ENCODE measurements around the gene DCUN1D1.

The DCUN1D1 gene

DNA sequence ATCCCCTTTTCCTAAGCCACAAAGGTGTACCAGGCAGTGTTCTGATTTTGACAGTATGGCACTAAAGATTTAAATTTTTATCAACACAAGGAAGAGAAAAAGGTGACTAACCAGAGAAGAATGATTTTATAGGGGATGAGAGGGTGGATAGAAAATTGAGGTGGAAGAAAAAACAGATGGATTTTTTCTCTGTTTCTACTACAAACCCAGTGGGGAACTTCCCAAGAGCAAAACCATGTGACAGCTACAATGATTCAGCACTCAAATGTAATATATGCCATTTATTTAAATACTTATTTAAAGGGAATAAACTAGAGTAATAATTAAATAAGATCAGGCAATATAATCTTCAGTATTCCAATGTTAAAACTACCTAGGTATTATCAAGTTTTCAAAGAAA, 11.1 kb downstream of the DCUN1D1 start:
- DNase-seq (ENCODE audit: low read depth, low spot score): peak; percentile 40
- TF ChIP-seq, protein P1, sequence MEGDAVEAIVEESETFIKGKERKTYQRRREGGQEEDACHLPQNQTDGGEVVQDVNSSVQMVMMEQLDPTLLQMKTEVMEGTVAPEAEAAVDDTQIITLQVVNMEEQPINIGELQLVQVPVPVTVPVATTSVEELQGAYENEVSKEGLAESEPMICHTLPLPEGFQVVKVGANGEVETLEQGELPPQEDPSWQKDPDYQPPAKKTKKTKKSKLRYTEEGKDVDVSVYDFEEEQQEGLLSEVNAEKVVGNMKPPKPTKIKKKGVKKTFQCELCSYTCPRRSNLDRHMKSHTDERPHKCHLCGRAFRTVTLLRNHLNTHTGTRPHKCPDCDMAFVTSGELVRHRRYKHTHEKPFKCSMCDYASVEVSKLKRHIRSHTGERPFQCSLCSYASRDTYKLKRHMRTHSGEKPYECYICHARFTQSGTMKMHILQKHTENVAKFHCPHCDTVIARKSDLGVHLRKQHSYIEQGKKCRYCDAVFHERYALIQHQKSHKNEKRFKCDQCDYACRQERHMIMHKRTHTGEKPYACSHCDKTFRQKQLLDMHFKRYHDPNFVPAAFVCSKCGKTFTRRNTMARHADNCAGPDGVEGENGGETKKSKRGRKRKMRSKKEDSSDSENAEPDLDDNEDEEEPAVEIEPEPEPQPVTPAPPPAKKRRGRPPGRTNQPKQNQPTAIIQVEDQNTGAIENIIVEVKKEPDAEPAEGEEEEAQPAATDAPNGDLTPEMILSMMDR (IDR thresholded peaks at IDR 0.05; ENCODE audit: insufficient read depth, low read length, missing control alignments): no peak
- ChIA-PET POLR2A (no interaction called here), CTCF (interaction anchor here (0.6 kb wide), 1 partner anchor 12 kb away, joined by 4 read pairs; no protein-coding TSS in a partner anchor)
- no peak overlapping the region for H3K4me3 ChIP-seq (ENCODE audit: low read depth, low read length)

DNA sequence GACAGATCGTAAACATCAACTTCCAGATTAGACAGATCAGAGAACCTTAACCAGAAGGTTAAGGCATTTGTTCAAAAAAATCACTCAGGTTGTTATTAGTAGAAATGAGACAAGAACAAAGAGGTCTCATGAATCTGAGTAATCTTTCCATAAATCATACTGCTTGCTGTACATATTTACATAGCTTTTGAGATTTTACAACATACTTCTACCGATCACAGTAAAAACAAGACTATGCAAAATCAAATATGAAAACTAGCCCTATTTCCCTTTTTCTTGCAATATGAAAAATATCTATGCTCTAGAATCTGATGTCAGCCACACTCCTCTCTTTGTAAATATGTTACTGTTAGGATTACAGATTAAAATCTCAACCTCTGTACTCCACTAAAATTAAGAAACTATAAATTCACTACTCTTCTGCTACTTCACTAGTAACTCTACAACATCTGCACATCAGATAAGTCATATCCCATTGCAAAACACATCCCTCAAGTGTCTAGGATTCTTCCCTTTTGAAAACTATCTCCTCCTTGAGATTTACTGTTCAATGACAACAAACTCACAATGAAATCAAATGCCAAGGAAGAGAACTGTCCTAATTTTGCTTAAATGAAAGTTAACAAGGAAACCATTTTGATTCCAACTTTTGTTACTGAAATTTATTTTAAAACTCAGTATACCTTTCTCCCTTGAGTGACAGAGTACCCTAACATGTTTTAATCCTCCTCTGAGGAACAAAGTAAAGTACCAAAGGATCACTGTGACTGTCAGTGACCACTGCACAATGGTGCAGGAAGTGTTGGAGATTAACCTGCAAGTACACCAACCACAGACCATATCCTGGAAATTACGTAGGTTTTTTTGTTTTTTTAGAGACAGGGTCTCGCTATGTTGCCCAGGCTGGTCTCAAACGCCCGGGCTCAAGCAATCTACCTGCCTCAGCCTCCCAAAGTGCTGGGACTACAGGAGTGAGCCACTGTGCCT, 12.8 kb downstream of the DCUN1D1 start:
- POLR2A ChIA-PET: no interaction called here
- no peak for DNase-seq (ENCODE audit: low read depth, low spot score)
- no peak overlapping the region for H3K4me3 ChIP-seq (ENCODE audit: low read depth, low read length)

GRCh38 chr3:182965861-182966366, 14.4 kb downstream of the DCUN1D1 start:
- no peak for DNase-seq (ENCODE audit: low read depth, low spot score)
- CTCF ChIA-PET: interaction anchor here (1.0 kb wide), 1 partner anchor 10 kb away, joined by 3 read pairs; no protein-coding TSS in a partner anchor
- TF ChIP-seq, protein P1 (IDR thresholded peaks at IDR 0.05; ENCODE audit: insufficient read depth, low read length, missing control alignments): no peak
- H3K4me3 ChIP-seq (ENCODE audit: low read depth, low read length): no peak overlapping the region
- POLR2A ChIA-PET: no interaction called here

More for the DNA sequence above, 12.8 kb downstream of the DCUN1D1 start:
- TF ChIP-seq, protein P1 (IDR thresholded peaks at IDR 0.05; ENCODE audit: insufficient read depth, low read length, missing control alignments): no peak
- CTCF ChIA-PET: no interaction called here

DNA sequence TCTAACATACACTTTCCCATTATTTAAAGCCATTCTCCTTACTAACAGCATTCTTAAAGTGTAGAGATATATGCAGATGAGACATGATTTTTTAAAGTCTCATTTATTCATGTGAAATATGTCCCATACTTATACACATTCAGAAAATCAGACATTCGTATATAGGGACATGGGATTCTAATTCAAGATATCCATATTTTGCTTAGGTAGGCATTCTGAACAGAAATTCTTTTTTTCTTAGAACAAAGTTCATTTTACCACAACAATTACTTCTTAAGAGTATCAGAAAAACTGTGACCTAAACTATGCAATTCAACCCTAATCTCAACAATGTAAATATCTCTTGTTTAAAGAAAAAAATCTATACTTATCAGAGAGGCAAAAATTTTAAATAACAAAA, 16.2 kb downstream of the DCUN1D1 start:
- ChIA-PET POLR2A (no interaction called here), CTCF (no interaction called here)
- TF ChIP-seq, protein P1 (IDR thresholded peaks at IDR 0.05; ENCODE audit: insufficient read depth, low read length, missing control alignments): no peak
- no peak for DNase-seq (ENCODE audit: low read depth, low spot score)
- H3K4me3 ChIP-seq (ENCODE audit: low read depth, low read length): no peak overlapping the region

- CTCF ChIA-PET: no interaction called here
- no peak overlapping the region for H3K4me3 ChIP-seq (ENCODE audit: low read depth, low read length)
- POLR2A ChIA-PET: no interaction called here
- TF ChIP-seq, protein P1 (IDR thresholded peaks at IDR 0.05; ENCODE audit: insufficient read depth, low read length, missing control alignments): no peak
- no peak for DNase-seq (ENCODE audit: low read depth, low spot score)
Measured at GRCh38 chr3:182962166-182962565, 18.2 kb downstream of the DCUN1D1 start.
